K562 (cell line): ENCODE data around the gene DIPK1B. TPM values are rescaled to one million over a fixed set of nuclear protein-coding genes. Genes with fewer than 3 reads are reported as not detected.

ENCODE experiments used
- ATAC-seq: fragments of 200-7000 bp; cut with Tn5 transposase; 3 replicates; pipeline ENCODE4 v1.9.1; 2020; ENCODE audit warnings: moderate library complexity
- BruUV-seq: library from RNA; stranded (reverse); fragments of 400-500 nt; replicated peaks from 2 replicates; lab custom pipeline; 2021; lab: Mats Ljungman, UMichigan
- CTCF ChIA-PET: fragments of 300-600 bp; formaldehyde crosslinking; extraction: SDS; loops from one replicate; lab custom pipeline; 2021; ENCODE audit warnings: low intra/inter-chr PET ratio; lab: Yijun Ruan, JAX
- POLR2A ChIA-PET: fragments of 300-600, 350-650 bp; sonication (Branson Sonifier 250); formaldehyde crosslinking; extraction: SDS; loops from one replicate; lab custom pipeline; 2021; ENCODE audit warnings: antibody characterized with exemption, inconsistent platforms; lab: Yijun Ruan, JAX
- DNase-seq, 4 experiments: peaks; one replicate each; pipeline versions ENCODE4 v3.0.0 to v3.0.0-alpha.2; 2011 to 2018; ENCODE audit warnings: low spot score in 3 of 4, mixed read lengths in 3 of 4; ENCODE audit errors: extremely low read depth in 1 of 4
- FAIRE-seq: peaks from 2 replicates; lab custom pipeline; 2011; peaks lifted over from hg19 to GRCh38; lab: Jason Lieb, UNC
- H2AFZ ChIP-seq: 2 replicates; pipeline ENCODE4 v1.6.0; 2011; ENCODE audit warnings: low read depth, low read length, control low read depth, inconsistent platforms
- H3K27ac ChIP-seq: fragments of 200-600 bp; 3 replicates; pipeline ENCODE4 v1.8.0; 2011; ENCODE audit warnings: low read depth, mild to moderate bottlenecking, control low read depth, inconsistent platforms, low read length, moderate library complexity, mixed read lengths; ENCODE audit errors: extremely low read depth
- H3K27me3 ChIP-seq, 2 experiments: fragments of 300-600 bp in 1 of 2; 2 replicates in 1 of 2; 3 replicates in 1 of 2; pipeline versions ENCODE4 v1.6.0 to v1.8.0; 2011; ENCODE audit warnings: inconsistent platforms in 2 of 2, low read length in 2 of 2, mild to moderate bottlenecking in 1 of 2, mixed read lengths in 1 of 2, moderate library complexity in 1 of 2; ENCODE audit not compliant: control insufficient read depth in 2 of 2, insufficient read depth in 2 of 2
- H3K36me3 ChIP-seq: fragments of 300-600 bp; 3 replicates; pipeline ENCODE4 v1.8.0; 2011; ENCODE audit warnings: mild to moderate bottlenecking, low read length, inconsistent platforms; ENCODE audit not compliant: control insufficient read depth, insufficient read depth
- H3K4me1 ChIP-seq, 2 experiments: fragments of 200-600 bp in 1 of 2; replicated peaks in 1 of 2; 2 replicates in 1 of 2; 3 replicates in 1 of 2; pipeline versions ENCODE4 v1.5.1 to v1.8.0; 2011; ENCODE audit warnings: inconsistent platforms in 2 of 2, low read length in 2 of 2, mild to moderate bottlenecking in 1 of 2, mixed read lengths in 1 of 2, moderate library complexity in 1 of 2; ENCODE audit not compliant: control insufficient read depth in 2 of 2, insufficient read depth in 2 of 2
- H3K4me2 ChIP-seq: 2 replicates; pipeline ENCODE4 v1.6.1; 2011; ENCODE audit warnings: low read length, control low read depth, inconsistent platforms, mixed read lengths; ENCODE audit not compliant: insufficient read depth
- H3K4me3 ChIP-seq: fragments of 200-600 bp; sonication (generic), shearing (Covaris generic); 2 replicates; pipeline ENCODE4 v1.5.1; 2016; ENCODE audit warnings: control low read depth, inconsistent platforms
- H3K79me2 ChIP-seq: fragments of 200-600 bp; 3 replicates; pipeline ENCODE4 v1.8.0; 2011; ENCODE audit warnings: low read length, inconsistent platforms; ENCODE audit not compliant: control insufficient read depth, insufficient read depth
- H3K9ac ChIP-seq, 2 experiments: 2 replicates each; pipeline versions ENCODE4 v1.6.0 to v1.6.1; 2011; ENCODE audit warnings: low read depth in 2 of 2, low read length in 2 of 2, control low read depth in 1 of 2, inconsistent platforms in 1 of 2, mild to moderate bottlenecking in 1 of 2, mixed read lengths in 1 of 2; ENCODE audit not compliant: insufficient read depth in 1 of 2
- H3K9me1 ChIP-seq: one replicate; pipeline ENCODE4 v1.6.0; 2011; ENCODE audit warnings: inconsistent platforms, mild to moderate bottlenecking, low read length, moderate library complexity; ENCODE audit not compliant: control insufficient read depth, insufficient read depth
- H3K9me3 ChIP-seq: replicated peaks from 2 replicates; pipeline ENCODE4 v1.5.1; 2011; ENCODE audit warnings: low read depth, low read length, inconsistent platforms; ENCODE audit not compliant: control insufficient read depth, insufficient read depth
- H4K20me1 ChIP-seq: replicated peaks from 2 replicates; pipeline ENCODE4 v1.6.1; 2011; ENCODE audit warnings: low read length, inconsistent platforms, mixed read lengths; ENCODE audit not compliant: control insufficient read depth, insufficient read depth
- BDP1 ChIP-seq: IDR thresholded peaks from 3 replicates; pipeline ENCODE4 v1.6.1; 2011; ENCODE audit not compliant: insufficient read length, insufficient read depth
- CEBPB ChIP-seq: fragments of 450-650 bp; IDR thresholded peaks from 2 replicates; pipeline ENCODE4 v1.6.1; 2016; ENCODE audit warnings: missing genetic modification characterization, missing compliant biosample characterization
- FOXK2 ChIP-seq, 2 experiments: fragments of 450-650 bp; IDR thresholded peaks in 1 of 2; conservative IDR thresholded peaks in 1 of 2; 2 replicates each; pipeline ENCODE4 v1.6.1; 2016; ENCODE audit warnings: low read depth in 2 of 2, mild to moderate bottlenecking in 1 of 2
- HLTF ChIP-seq: fragments of 450-650 bp; IDR thresholded peaks from 2 replicates; pipeline ENCODE4 v1.6.1; 2016
- HMG20A ChIP-seq: fragments of 450-650 bp; formaldehyde crosslinking; conservative IDR thresholded peaks from 2 replicates; pipeline ENCODE4 v1.4.0; 2020; ENCODE audit warnings: mild to moderate bottlenecking, mixed read lengths
- HNRNPK ChIP-seq: fragments of 200-400 bp; formaldehyde crosslinking; IDR thresholded peaks from one replicate; pipeline ENCODE4 v1.6.1; 2018; ENCODE audit warnings: mild to moderate bottlenecking, low read depth, low read length; ENCODE audit not compliant: poor library complexity, severe bottlenecking
- PTRF ChIP-seq: fragments of 450-650 bp; IDR thresholded peaks from 2 replicates; pipeline ENCODE4 v1.6.1; 2016; ENCODE audit warnings: mild to moderate bottlenecking, missing genetic modification characterization, missing compliant biosample characterization
- SMARCC2 ChIP-seq: fragments of 450-650 bp; IDR thresholded peaks from 2 replicates; pipeline ENCODE4 v1.6.1; 2017; ENCODE audit warnings: antibody characterized with exemption, moderate library complexity, mild to moderate bottlenecking, low read depth
- SMARCE1 ChIP-seq: fragments of 450-650 bp; IDR thresholded peaks from 2 replicates; pipeline ENCODE4 v1.7.1; 2016; ENCODE audit warnings: mild to moderate bottlenecking
- TAL1 ChIP-seq: fragments of 450-650 bp; IDR thresholded peaks from 2 replicates; pipeline ENCODE4 v1.6.1; 2016; ENCODE audit warnings: mild to moderate bottlenecking
- ZBTB5 ChIP-seq: fragments of 450-650 bp; IDR thresholded peaks from 2 replicates; pipeline ENCODE4 v1.6.1; 2017; ENCODE audit warnings: antibody characterized with exemption
- ZC3H8 ChIP-seq: fragments of 450-650 bp; IDR thresholded peaks from 2 replicates; pipeline ENCODE4 v1.6.1; 2017
- ZNF133 ChIP-seq: fragments of 250-450 bp; sonication (Bioruptor Pico); IDR thresholded peaks from 2 replicates; pipeline ENCODE4 v1.4.0; 2020; ENCODE audit warnings: mild to moderate bottlenecking
- ZNF212 ChIP-seq: fragments of 450-650 bp; formaldehyde crosslinking; IDR thresholded peaks from 2 replicates; pipeline ENCODE4 v1.4.0; 2020; ENCODE audit warnings: mild to moderate bottlenecking
- ZNF639 ChIP-seq, 2 experiments: fragments of 200-800 bp in 1 of 2; sonication (Bioruptor generic) in 1 of 2; sonication (generic) in 1 of 2; formaldehyde crosslinking in 1 of 2; IDR thresholded peaks in 1 of 2; conservative IDR thresholded peaks in 1 of 2; 2 replicates each; pipeline versions ENCODE4 v1.5.0 to v1.6.1; 2016 to 2020; ENCODE audit warnings: missing compliant biosample characterization in 1 of 2, missing genetic modification characterization in 1 of 2, missing genetic modification reagents in 1 of 2
- WGBS: fragments of 100-300 bp; shearing (Covaris generic); methylation state at CpG from one replicate; pipeline ENCODE4 v1.1.6; 2016; ENCODE audit warnings: low coverage, mixed read lengths; ENCODE audit not compliant: insufficient coverage; ENCODE audit errors: missing lambda C conversion rate; 5-methylcytosine and 5-hydroxymethylcytosine counted together
- in situ Hi-C: fragments of 300-500 bp; cut with MboI; formaldehyde crosslinking; loops from 4 replicates; pipeline ENCODE4 v1.15.0; 2018; ENCODE audit warnings: inconsistent platforms, mixed read lengths
- intact Hi-C: fragments of 100-400 bp; cut with micrococcal nuclease; formaldehyde crosslinking; loops from 2 replicates; pipeline ENCODE4 v1.14.2; 2022
- polyA plus RNA-seq, 8 experiments: library from polyadenylated mRNA; depleted of rRNA in 4 of 8; stranded (reverse) in 5 of 8; unstranded in 3 of 8; fragments of >200 nt; fragmentation: Nextera tagmentation in 2 of 8; fragmentation: Illumina TruSeq in 1 of 8; extraction: Ambion mirVana in 2 of 8; extraction: Trizol in 1 of 8; gene quantifications; 2 replicates each; pipeline versions ENCODE4 v1.2.1 to v1.2.3, GENCODE V29; 2011 to 2014; ENCODE audit warnings: inconsistent platforms in 1 of 8, missing spikeins in 1 of 8
- total RNA-seq, 7 experiments: library from RNA; depleted of rRNA in 6 of 7; stranded (reverse); fragments of >200 nt in 6 of 7; fragmentation: Illumina TruSeq in 2 of 7; extraction: Trizol in 2 of 7; gene quantifications; 2 replicates each; pipeline versions ENCODE4 v1.2.1 to v1.2.3, GENCODE V29; 2011 to 2021; ENCODE audit warnings: low replicate concordance in 1 of 7
- TF ChIP-seq, protein P1 (sequence below): fragments of 250-450 bp; sonication (Bioruptor Pico); IDR thresholded peaks from 2 replicates; pipeline ENCODE4 v1.8.0; 2021; ENCODE audit warnings: moderate library complexity, mild to moderate bottlenecking, inconsistent platforms

Gene DIPK1B
- total and polyA plus RNA-seq, 9 of the 15 experiments (the other 6 are each of a cell fraction or from before 2014, with no cell fraction given): 0.08 to 22.3 (median 5.9) TPM

DNA sequence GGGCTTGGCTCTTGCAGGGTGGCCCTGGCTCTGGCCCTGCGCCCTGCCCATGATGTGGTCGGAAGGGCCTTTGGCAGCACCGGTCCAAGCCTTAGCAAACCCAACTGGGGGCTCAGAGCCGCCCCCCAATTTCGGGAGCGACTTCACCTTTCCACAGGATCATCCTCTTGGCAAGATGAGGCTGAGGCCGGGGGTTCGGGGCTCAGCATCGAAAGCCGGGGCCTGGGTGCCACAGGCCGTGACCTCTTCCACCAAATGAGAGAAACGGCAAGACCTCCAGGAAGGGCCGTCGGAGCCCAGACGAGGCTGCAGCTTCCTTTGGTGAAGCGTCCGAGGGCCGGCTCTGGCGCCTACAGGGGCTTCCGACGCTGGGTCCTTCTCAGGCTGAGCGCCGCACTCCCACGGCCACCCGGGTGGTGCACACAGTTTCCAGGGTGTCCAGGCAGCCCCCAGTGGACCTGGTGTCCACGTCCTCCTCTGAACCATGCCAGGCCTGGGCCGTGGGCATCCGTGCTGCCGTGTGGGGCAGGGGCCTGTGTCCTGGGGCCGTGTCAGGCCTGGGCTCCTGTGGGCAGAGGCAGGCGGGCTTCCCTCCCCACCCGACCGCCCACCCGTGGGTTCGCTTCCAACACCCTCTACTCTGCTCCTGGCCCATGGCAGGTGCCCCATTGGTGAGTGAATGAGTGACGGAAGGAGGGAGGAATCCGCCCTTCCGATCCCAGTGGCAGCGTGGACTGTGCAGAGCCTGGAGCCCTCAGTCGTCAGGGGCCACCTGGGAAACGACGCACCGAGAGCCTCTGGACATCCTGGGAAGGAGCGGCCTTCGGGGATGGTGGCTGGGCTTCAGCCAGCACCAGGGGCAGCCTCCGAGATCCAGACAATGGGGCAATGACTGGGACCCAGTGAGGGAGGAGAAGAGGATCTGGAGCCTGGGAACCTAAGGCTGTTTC lies 19.9 kb upstream of the DIPK1B start (continued):
- TF ChIP-seq SMARCE1: no peak
- TF ChIP-seq TAL1: no peak
- no peak for TF ChIP-seq SMARCC2
- TF ChIP-seq ZNF212 (CRISPR knock-in tag): no peak
- no peak for TF ChIP-seq ZNF133
- TF ChIP-seq HLTF: no peak
- TF ChIP-seq CEBPB: no peak
- TF ChIP-seq HMG20A: no peak
- TF ChIP-seq, all 486 proteins: peak for 0

GRCh38 chr9:136693135-136693489 lies 19.3 kb upstream of the DIPK1B start:
- DNase-seq (no peak), ATAC-seq (no peak), FAIRE-seq (peak; percentile 48)
- Histone ChIP-seq H3K79me2 (no peaks in the 10 kb centered on the region), H3K9ac (peak overlapping the region in 1 of 2 experiments; percentile 15; a peak in 1 of 4 replicates), H3K9me1 (no peaks in the 10 kb centered on the region), H3K27me3 (no peaks in the 10 kb centered on the region), H3K4me3 (no peak overlapping the region), H3K27ac (no peak overlapping the region), H2AFZ (no peak overlapping the region), H4K20me1 (no peaks in the 10 kb centered on the region), H3K36me3 (no peaks in the 10 kb centered on the region), H3K4me2 (no peak overlapping the region), H3K9me3 (no peaks in the 10 kb centered on the region), H3K4me1 (peaks cover 9 to 81% of the 10 kb centered on the region in 2 experiments; a peak in 4 of 5 replicates)
- no TSS peak for BruUV-seq
- ChIA-PET POLR2A (interaction anchor here (1.9 kb wide), 1 partner anchor 30 kb away, joined by 5 read pairs; no protein-coding TSS in a partner anchor), CTCF (no interaction called here)
- in situ Hi-C loops: no loop called here
- intact Hi-C loops: loop anchor here (5.0 kb wide), 2 partner anchors 46 to 206 kb away; no protein-coding TSS in a partner anchor
- no peak for TF ChIP-seq PTRF (tag)
- TF ChIP-seq FOXK2 (conservative IDR thresholded peaks at IDR 0.05 in 1 of 2, IDR thresholded peaks at IDR 0.05 in 1 of 2; ENCODE audit: low read depth in 2 of 2): no peak
- no peak for TF ChIP-seq ZNF639 (CRISPR knock-in tag; conservative IDR thresholded peaks at IDR 0.05 in 1 of 2, IDR thresholded peaks at IDR 0.05 in 1 of 2)
- TF ChIP-seq ZC3H8: no peak
- TF ChIP-seq, protein P1, sequence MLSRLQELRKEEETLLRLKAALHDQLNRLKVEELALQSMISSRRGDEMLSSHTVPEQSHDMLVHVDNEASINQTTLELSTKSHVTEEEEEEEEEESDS (CRISPR knock-in tag): no peak
- TF ChIP-seq BDP1: no peak
- TF ChIP-seq ZBTB5: no peak
- no peak for TF ChIP-seq HNRNPK
- 55% methylated on average over 14 of the region's 14 CpGs for WGBS
